Measurements from ENCODE around the gene C2orf69. TPM values are rescaled to one million over a fixed set of nuclear protein-coding genes. Genes with fewer than 3 reads are reported as not detected.
A peak's percentile ranks its signal among the peaks of the same experiment; 100 is the strongest.

C2orf69 gene
- total and polyA plus RNA-seq, 2 donors: 4.5 to 10.0 TPM

GRCh38 chr2:199950396-199950795 is 39.3 kb downstream of the C2orf69 start:
- Histone ChIP-seq H3K27me3 (ENCODE audit: control insufficient read depth in 2 of 2, insufficient read depth in 1 of 2, low read length in 1 of 2) (no peaks in the 10 kb centered on the region), H3K4me1 (ENCODE audit: control insufficient read depth in 2 of 2, insufficient read depth in 2 of 2, low read length in 2 of 2) (peaks cover 9 to 11% of the 10 kb centered on the region in 2 donors), H3K36me3 (ENCODE audit: control insufficient read depth in 2 of 2, insufficient read depth in 2 of 2, low read length in 1 of 2) (peaks cover 5 to 28% of the 10 kb centered on the region in 2 donors), H3K9me3 (ENCODE audit: control insufficient read depth in 2 of 2, insufficient read depth in 1 of 2, low read length in 1 of 2) (no peaks in the 10 kb centered on the region), H3K27ac (ENCODE audit: low read depth in 1 of 2, low read length in 1 of 2) (no peak overlapping the region), H3K4me3 (ENCODE audit: low read length in 2 of 2) (no peak overlapping the region)
- no peak for DNase-seq (ENCODE audit: low read depth in 6 of 9, low spot score in 9 of 9)
- WGBS: 96% methylated on average over 5 of the region's 5 CpGs

- H3K27me3 ChIP-seq (ENCODE audit: control insufficient read depth in 2 of 2, insufficient read depth in 1 of 2, low read length in 1 of 2): no peaks in the 10 kb centered on the region
- no peak for DNase-seq (ENCODE audit: low read depth in 6 of 9, low spot score in 9 of 9)
- WGBS: 86% methylated on average over 1 of the region's 1 CpG
- H3K9me3 ChIP-seq (ENCODE audit: control insufficient read depth in 2 of 2, insufficient read depth in 1 of 2, low read length in 1 of 2): no peaks in the 10 kb centered on the region
- H3K4me1 ChIP-seq (ENCODE audit: control insufficient read depth in 2 of 2, insufficient read depth in 2 of 2, low read length in 2 of 2): peaks cover 11% of the 10 kb centered on the region in 2 donors
- no peak overlapping the region for H3K4me3 ChIP-seq (ENCODE audit: low read length in 2 of 2)
- no peak overlapping the region for H3K27ac ChIP-seq (ENCODE audit: low read depth in 1 of 2, low read length in 1 of 2)
- peaks cover 5 to 23% of the 10 kb centered on the region in 2 donors for H3K36me3 ChIP-seq (ENCODE audit: control insufficient read depth in 2 of 2, insufficient read depth in 2 of 2, low read length in 1 of 2)
These were observed 39.9 kb downstream of the C2orf69 start for GRCh38 chr2:199951023-199951422.

- Histone ChIP-seq H3K36me3 (ENCODE audit: control insufficient read depth in 2 of 2, insufficient read depth in 2 of 2, low read length in 1 of 2) (peaks cover 6 to 13% of the 10 kb centered on the region in 2 donors), H3K9me3 (ENCODE audit: control insufficient read depth in 2 of 2, insufficient read depth in 1 of 2, low read length in 1 of 2) (no peaks in the 10 kb centered on the region), H3K27me3 (ENCODE audit: control insufficient read depth in 2 of 2, insufficient read depth in 1 of 2, low read length in 1 of 2) (no peaks in the 10 kb centered on the region), H3K4me3 (ENCODE audit: low read length in 2 of 2) (peak overlapping the region; percentile 76 to 87), H3K27ac (ENCODE audit: low read depth in 1 of 2, low read length in 1 of 2) (peak overlapping the region; percentile 82 to 88), H3K4me1 (ENCODE audit: control insufficient read depth in 2 of 2, insufficient read depth in 2 of 2, low read length in 2 of 2) (peaks cover 23 to 24% of the 10 kb centered on the region in 2 donors)
- peak in 1 of 9 donors; percentile 27 for DNase-seq (ENCODE audit: low read depth in 6 of 9, low spot score in 9 of 9)
- WGBS: under 1% methylated on average over 13 of the region's 13 CpGs
These were observed 43.9 kb downstream of the C2orf69 start for GRCh38 chr2:199955007-199955338.

GRCh38 chr2:199955339-199956061 is 44.4 kb downstream of the C2orf69 start, which contains the start of the genes MAIP1 and TYW5:
TSS of gene MAIP1 (plus strand) at chr2:199955582. CDS start at chr2:199955799, 217 bp downstream.
TSS of gene TYW5 (minus strand) at chr2:199955491. CDS start at chr2:199955470, 21 bp downstream.
- peaks cover 23 to 24% of the 10 kb centered on the region in 2 donors for H3K4me1 ChIP-seq (ENCODE audit: control insufficient read depth in 2 of 2, insufficient read depth in 2 of 2, low read length in 2 of 2)

GRCh38 chr2:199956062-199956380 is 44.9 kb downstream of the C2orf69 start:
- DNase-seq (ENCODE audit: low read depth in 6 of 9, low spot score in 9 of 9): peak in 1 of 9 donors; percentile 29
- Histone ChIP-seq H3K4me3 (ENCODE audit: low read length in 2 of 2) (peak overlapping the region; percentile 76 to 87), H3K36me3 (ENCODE audit: control insufficient read depth in 2 of 2, insufficient read depth in 2 of 2, low read length in 1 of 2) (peaks cover 3 to 20% of the 10 kb centered on the region in 2 donors), H3K27me3 (ENCODE audit: control insufficient read depth in 2 of 2, insufficient read depth in 1 of 2, low read length in 1 of 2) (no peaks in the 10 kb centered on the region), H3K27ac (ENCODE audit: low read depth in 1 of 2, low read length in 1 of 2) (peak overlapping the region; percentile 82 to 88), H3K9me3 (ENCODE audit: control insufficient read depth in 2 of 2, insufficient read depth in 1 of 2, low read length in 1 of 2) (no peaks in the 10 kb centered on the region), H3K4me1 (ENCODE audit: control insufficient read depth in 2 of 2, insufficient read depth in 2 of 2, low read length in 2 of 2) (peaks cover 23 to 24% of the 10 kb centered on the region in 2 donors)
- 1% methylated on average over 10 of the region's 10 CpGs for WGBS

More at GRCh38 chr2:199955339-199956061, 44.4 kb downstream of the C2orf69 start, which contains the start of the genes MAIP1 and TYW5:
- Histone ChIP-seq H3K4me3 (ENCODE audit: low read length in 2 of 2) (peak within 1 kb of the TSS; percentile 76 to 87), H3K27ac (ENCODE audit: low read depth in 1 of 2, low read length in 1 of 2) (peak within 1 kb of the TSS; percentile 82 to 88), H3K27me3 (ENCODE audit: control insufficient read depth in 2 of 2, insufficient read depth in 1 of 2, low read length in 1 of 2) (no peaks in the 10 kb centered on the region), H3K9me3 (ENCODE audit: control insufficient read depth in 2 of 2, insufficient read depth in 1 of 2, low read length in 1 of 2) (no peaks in the 10 kb centered on the region), H3K36me3 (ENCODE audit: control insufficient read depth in 2 of 2, insufficient read depth in 2 of 2, low read length in 1 of 2) (peaks cover 4 to 17% of the 10 kb centered on the region in 2 donors)
- peak; percentile 61 to 89 (median 68) for DNase-seq (ENCODE audit: low read depth in 6 of 9, low spot score in 9 of 9)
- WGBS: under 1% methylated on average over 64 of the region's 64 CpGs

- WGBS: 96% methylated on average over 4 of the region's 4 CpGs
- Histone ChIP-seq H3K27ac (ENCODE audit: low read depth in 1 of 2, low read length in 1 of 2) (no peak overlapping the region), H3K27me3 (ENCODE audit: control insufficient read depth in 2 of 2, insufficient read depth in 1 of 2, low read length in 1 of 2) (no peaks in the 10 kb centered on the region), H3K36me3 (ENCODE audit: control insufficient read depth in 2 of 2, insufficient read depth in 2 of 2, low read length in 1 of 2) (peaks cover 10 to 37% of the 10 kb centered on the region in 2 donors), H3K4me3 (ENCODE audit: low read length in 2 of 2) (no peak overlapping the region), H3K4me1 (ENCODE audit: control insufficient read depth in 2 of 2, insufficient read depth in 2 of 2, low read length in 2 of 2) (peaks cover 23 to 24% of the 10 kb centered on the region in 2 donors), H3K9me3 (ENCODE audit: control insufficient read depth in 2 of 2, insufficient read depth in 1 of 2, low read length in 1 of 2) (no peaks in the 10 kb centered on the region)
- no peak for DNase-seq (ENCODE audit: low read depth in 6 of 9, low spot score in 9 of 9)
These were observed 46.9 kb downstream of the C2orf69 start for GRCh38 chr2:199958014-199958413.

- Histone ChIP-seq H3K27ac (ENCODE audit: low read depth in 1 of 2, low read length in 1 of 2) (no peak overlapping the region), H3K9me3 (ENCODE audit: control insufficient read depth in 2 of 2, insufficient read depth in 1 of 2, low read length in 1 of 2) (no peaks in the 10 kb centered on the region), H3K36me3 (ENCODE audit: control insufficient read depth in 2 of 2, insufficient read depth in 2 of 2, low read length in 1 of 2) (peaks cover 10 to 60% of the 10 kb centered on the region in 2 donors), H3K4me1 (ENCODE audit: control insufficient read depth in 2 of 2, insufficient read depth in 2 of 2, low read length in 2 of 2) (peaks cover under 1 to 4% of the 10 kb centered on the region in 2 donors), H3K4me3 (ENCODE audit: low read length in 2 of 2) (no peak overlapping the region), H3K27me3 (ENCODE audit: control insufficient read depth in 2 of 2, insufficient read depth in 1 of 2, low read length in 1 of 2) (no peaks in the 10 kb centered on the region)
- DNase-seq (ENCODE audit: low read depth in 6 of 9, low spot score in 9 of 9): no peak
- WGBS: 95% methylated on average over 2 of the region's 2 CpGs
These were observed 51.1 kb downstream of the C2orf69 start for GRCh38 chr2:199962203-199962602.

GRCh38 chr2:199966405-199966804 is 55.3 kb downstream of the C2orf69 start:
- Histone ChIP-seq H3K27me3 (ENCODE audit: control insufficient read depth in 2 of 2, insufficient read depth in 1 of 2, low read length in 1 of 2) (no peaks in the 10 kb centered on the region), H3K4me3 (ENCODE audit: low read length in 2 of 2) (no peak overlapping the region), H3K36me3 (ENCODE audit: control insufficient read depth in 2 of 2, insufficient read depth in 2 of 2, low read length in 1 of 2) (peaks cover 7 to 43% of the 10 kb centered on the region in 2 donors), H3K9me3 (ENCODE audit: control insufficient read depth in 2 of 2, insufficient read depth in 1 of 2, low read length in 1 of 2) (no peaks in the 10 kb centered on the region), H3K27ac (ENCODE audit: low read depth in 1 of 2, low read length in 1 of 2) (no peak overlapping the region), H3K4me1 (ENCODE audit: control insufficient read depth in 2 of 2, insufficient read depth in 2 of 2, low read length in 2 of 2) (no peaks in the 10 kb centered on the region)
- no peak for DNase-seq (ENCODE audit: low read depth in 6 of 9, low spot score in 9 of 9)
- WGBS: 97% methylated on average over 2 of the region's 2 CpGs

GRCh38 chr2:199966976-199967375 is 55.9 kb downstream of the C2orf69 start:
- Histone ChIP-seq H3K4me3 (ENCODE audit: low read length in 2 of 2) (no peak overlapping the region), H3K27me3 (ENCODE audit: control insufficient read depth in 2 of 2, insufficient read depth in 1 of 2, low read length in 1 of 2) (no peaks in the 10 kb centered on the region), H3K9me3 (ENCODE audit: control insufficient read depth in 2 of 2, insufficient read depth in 1 of 2, low read length in 1 of 2) (no peaks in the 10 kb centered on the region), H3K4me1 (ENCODE audit: control insufficient read depth in 2 of 2, insufficient read depth in 2 of 2, low read length in 2 of 2) (no peaks in the 10 kb centered on the region), H3K36me3 (ENCODE audit: control insufficient read depth in 2 of 2, insufficient read depth in 2 of 2, low read length in 1 of 2) (peaks cover 6 to 37% of the 10 kb centered on the region in 2 donors), H3K27ac (ENCODE audit: low read depth in 1 of 2, low read length in 1 of 2) (no peak overlapping the region)
- no peak for DNase-seq (ENCODE audit: low read depth in 6 of 9, low spot score in 9 of 9)
- WGBS: 99% methylated on average over 1 of the region's 1 CpG
